SU-DHL-6 (cell line): ENCODE data around the gene RNF217.
"Not testable (repeated sequence)": the region's sequence is repeated elsewhere in the genome, so short reads cannot be mapped to it uniquely, and the experiment has no call there.

ENCODE experiments used
- H2AFZ ChIP-seq: fragments of 200-600 bp; sonication (generic); 2 replicates; pipeline ENCODE4 v1.6.1; 2014; ENCODE audit warnings: low read depth, mild to moderate bottlenecking, moderate library complexity, mixed read lengths, antibody characterized with exemption, low read length; ENCODE audit not compliant: severe bottlenecking
- H3F3A ChIP-seq: fragments of 200-600 bp; shearing (Covaris generic); 2 replicates; pipeline ENCODE4 v1.6.0; 2016; ENCODE audit warnings: antibody characterized with exemption, mild to moderate bottlenecking; ENCODE audit not compliant: insufficient read depth
- H3K27ac ChIP-seq: fragments of 200-600 bp; sonication (generic); 2 replicates; pipeline ENCODE4 v1.5.1; 2016; ENCODE audit warnings: low read depth, mild to moderate bottlenecking, low read length, moderate library complexity, mixed read lengths
- H3K27me3 ChIP-seq: fragments of 200-600 bp; sonication (generic), shearing (Covaris generic); 2 replicates; pipeline ENCODE4 v1.6.0; 2014; ENCODE audit warnings: mild to moderate bottlenecking, low read length
- H3K36me3 ChIP-seq: fragments of 200-600 bp; sonication (generic); 2 replicates; pipeline ENCODE4 v1.6.1; 2014; ENCODE audit warnings: mild to moderate bottlenecking, low read length, mixed read lengths
- H3K4me2 ChIP-seq: fragments of 300-600, 200-600 bp; shearing (Covaris generic), sonication (generic); 2 replicates; pipeline ENCODE4 v1.6.0; 2014; ENCODE audit warnings: low read length, low read depth, mild to moderate bottlenecking; ENCODE audit not compliant: poor library complexity, severe bottlenecking
- H3K4me3 ChIP-seq: fragments of 200-600 bp; sonication (generic); 2 replicates; pipeline ENCODE4 v1.5.1; 2014; ENCODE audit warnings: antibody characterized with exemption, low read length, mild to moderate bottlenecking, mixed read lengths; ENCODE audit not compliant: insufficient read depth, poor library complexity, severe bottlenecking
- H3K79me2 ChIP-seq: fragments of 200-600 bp; sonication (generic); 2 replicates; pipeline ENCODE4 v1.6.1; 2014; ENCODE audit warnings: mild to moderate bottlenecking, low read length, moderate library complexity; ENCODE audit not compliant: insufficient read depth
- H3K9ac ChIP-seq: fragments of 200-600 bp; sonication (generic); 2 replicates; pipeline ENCODE4 v1.7.0; 2014; ENCODE audit warnings: mild to moderate bottlenecking, low read length
- H3K9me2 ChIP-seq: fragments of 200-600 bp; sonication (generic); replicated peaks from 2 replicates; pipeline ENCODE4 v1.6.1; 2014; ENCODE audit warnings: low read length; ENCODE audit not compliant: insufficient read depth
- H3K9me3 ChIP-seq: fragments of 200-600 bp; sonication (generic); 2 replicates; pipeline ENCODE4 v1.6.1; 2014; ENCODE audit warnings: low read length, mixed read lengths; ENCODE audit not compliant: insufficient read depth
- H4K20me1 ChIP-seq: fragments of 200-600 bp; sonication (generic); 2 replicates; pipeline ENCODE4 v1.6.1; 2014; ENCODE audit warnings: low read depth, mild to moderate bottlenecking, antibody characterized with exemption, low read length, moderate library complexity, mixed read lengths
- CTCF ChIP-seq: fragments of 200-600 bp; sonication (generic); IDR thresholded peaks from one replicate; pipeline ENCODE4 v1.5.1; 2017; ENCODE audit warnings: antibody characterized with exemption, mild to moderate bottlenecking, low read length, moderate library complexity; ENCODE audit not compliant: insufficient read depth, poor library complexity, severe bottlenecking
- EZH2phosphoT487 ChIP-seq: fragments of 200-600 bp; sonication (generic), shearing (Covaris generic); conservative IDR thresholded peaks from 2 replicates; pipeline ENCODE4 v1.6.1; 2018; ENCODE audit warnings: mild to moderate bottlenecking, antibody characterized with exemption, low read length, moderate library complexity, mixed read lengths

Gene RNF217

GRCh38 chr6:125027287-125027686, 65.0 kb downstream of the RNF217 start:
- no peaks in the 10 kb centered on the region for H3K9me3 ChIP-seq
- no peaks in the 10 kb centered on the region for H4K20me1 ChIP-seq
- H3K36me3 ChIP-seq = no peaks in the 10 kb centered on the region
- no peak overlapping the region for H3K27ac ChIP-seq
- H3F3A ChIP-seq = no peaks in the 10 kb centered on the region
- no peaks in the 10 kb centered on the region for H3K79me2 ChIP-seq
- no peaks in the 10 kb centered on the region for H3K27me3 ChIP-seq
- H2AFZ ChIP-seq = no peak overlapping the region
- H3K4me2 ChIP-seq = no peak overlapping the region
- H3K9me2 ChIP-seq = no peaks in the 10 kb centered on the region
- no peak overlapping the region for H3K9ac ChIP-seq
- H3K4me3 ChIP-seq = no peak overlapping the region
- TF ChIP-seq EZH2phosphoT487 = no peak
- TF ChIP-seq CTCF = no peak

GRCh38 chr6:125030969-125031368, 68.7 kb downstream of the RNF217 start:
- TF ChIP-seq CTCF = no peak
- H2AFZ ChIP-seq = no peak overlapping the region
- H3K9me2 ChIP-seq = no peaks in the 10 kb centered on the region
- no peak overlapping the region for H3K9ac ChIP-seq
- H3K27ac ChIP-seq = no peak overlapping the region
- H4K20me1 ChIP-seq = no peaks in the 10 kb centered on the region
- H3K4me2 ChIP-seq = no peak overlapping the region
- no peaks in the 10 kb centered on the region for H3F3A ChIP-seq
- no peak overlapping the region for H3K4me3 ChIP-seq
- H3K9me3 ChIP-seq = no peaks in the 10 kb centered on the region
- no peaks in the 10 kb centered on the region for H3K27me3 ChIP-seq
- no peaks in the 10 kb centered on the region for H3K36me3 ChIP-seq
- H3K79me2 ChIP-seq = no peaks in the 10 kb centered on the region

GRCh38 chr6:125031385-125031784, 69.1 kb downstream of the RNF217 start:
- H3K9me3 ChIP-seq = no peaks in the 10 kb centered on the region
- H3K4me2 ChIP-seq = no peak overlapping the region
- H3K9me2 ChIP-seq = no peaks in the 10 kb centered on the region
- H3K27ac ChIP-seq = no peak overlapping the region
- H3K27me3 ChIP-seq = no peaks in the 10 kb centered on the region
- no peak overlapping the region for H3K4me3 ChIP-seq
- H3F3A ChIP-seq = no peaks in the 10 kb centered on the region
- H3K79me2 ChIP-seq = no peaks in the 10 kb centered on the region
- no peaks in the 10 kb centered on the region for H4K20me1 ChIP-seq
- TF ChIP-seq EZH2phosphoT487 (no peak), CTCF (no peak)
- no peaks in the 10 kb centered on the region for H3K36me3 ChIP-seq
- H2AFZ ChIP-seq = no peak overlapping the region
- H3K9ac ChIP-seq = no peak overlapping the region

GRCh38 chr6:125034929-125035328, 72.7 kb downstream of the RNF217 start:
- not testable (repeated sequence) for H2AFZ ChIP-seq, H3K27me3 ChIP-seq, H3K36me3 ChIP-seq, H3K9me3 ChIP-seq, H4K20me1 ChIP-seq, H3F3A ChIP-seq, H3K4me2 ChIP-seq, H3K4me3 ChIP-seq, H3K27ac ChIP-seq, H3K79me2 ChIP-seq, H3K9me2 ChIP-seq, H3K9ac ChIP-seq

- not testable (repeated sequence) for H2AFZ ChIP-seq, H3K9ac ChIP-seq, H3K4me2 ChIP-seq, H4K20me1 ChIP-seq, H3K27ac ChIP-seq, H3F3A ChIP-seq, H3K9me2 ChIP-seq, H3K27me3 ChIP-seq, H3K79me2 ChIP-seq, H3K9me3 ChIP-seq, H3K4me3 ChIP-seq, H3K36me3 ChIP-seq
Observed at GRCh38 chr6:125036486-125036885, 74.2 kb downstream of the RNF217 start.
